ENCODE data around the gene SUV39H2.

- TF ChIP-seq EZH2 (IDR thresholded peaks at IDR 0.05; ENCODE audit: insufficient read depth, poor library complexity, severe bottlenecking): no peak
- no peak for TF ChIP-seq EZH2phosphoT487 (IDR thresholded peaks at IDR 0.05; ENCODE audit: insufficient read depth, low read depth)
These were observed 51.9 kb downstream of the SUV39H2 start for GRCh38 chr10:14930610-14931009.
